HepG2 (cell line): ENCODE results near the gene ABCG2. TPM values are rescaled to one million over a fixed set of nuclear protein-coding genes. Genes with fewer than 3 reads are reported as not detected.

Source experiments
- ARHGAP35 ChIP-seq: sonication (generic); formaldehyde crosslinking; IDR thresholded peaks from 2 replicates; pipeline ENCODE4 v1.9.0; 2022; ENCODE audit warnings: mild to moderate bottlenecking, inconsistent platforms, moderate library complexity, missing genetic modification reagents, borderline replicate concordance
- CENPX ChIP-seq: sonication (generic); formaldehyde crosslinking; IDR thresholded peaks from 2 replicates; pipeline ENCODE4 v1.9.0; 2021; ENCODE audit warnings: mild to moderate bottlenecking, missing genetic modification reagents, moderate library complexity
- HDAC1 ChIP-seq: sonication (generic); formaldehyde crosslinking; IDR thresholded peaks from 2 replicates; pipeline ENCODE4 v1.5.1; 2020; ENCODE audit warnings: mild to moderate bottlenecking, missing genetic modification reagents
- POGZ ChIP-seq: sonication (generic); formaldehyde crosslinking; IDR thresholded peaks from 2 replicates; pipeline ENCODE4 v1.4.0; 2020; ENCODE audit warnings: mild to moderate bottlenecking, missing genetic modification reagents
- RXRB ChIP-seq: IDR thresholded peaks from 2 replicates; pipeline ENCODE4 v1.6.1; 2016; ENCODE audit warnings: borderline replicate concordance, missing genetic modification reagents, missing compliant biosample characterization
- SKI ChIP-seq: fragments of 450-650 bp; IDR thresholded peaks from one replicate; pipeline ENCODE4 v1.6.1; 2018; ENCODE audit warnings: mild to moderate bottlenecking; ENCODE audit not compliant: partially characterized antibody
- TEAD2 ChIP-seq: sonication (generic); formaldehyde crosslinking; IDR thresholded peaks from 2 replicates; pipeline ENCODE4 v1.9.0; 2021; ENCODE audit warnings: missing genetic modification reagents
- ZFP62 ChIP-seq: sonication (generic); formaldehyde crosslinking; IDR thresholded peaks from 2 replicates; pipeline ENCODE4 v1.4.0; 2020; ENCODE audit warnings: missing genetic modification reagents
- ZNF644 ChIP-seq: IDR thresholded peaks from 2 replicates; pipeline ENCODE4 v1.6.1; 2016; ENCODE audit warnings: low read depth
- polyA plus RNA-seq, 8 experiments: library from polyadenylated mRNA; depleted of rRNA in 3 of 8; stranded (reverse) in 7 of 8; unstranded in 1 of 8; fragments of >200 nt; fragmentation: Illumina TruSeq in 4 of 8; extraction: Trizol in 4 of 8; gene quantifications; 2 replicates each; pipeline versions ENCODE4 v1.2.1 to v1.2.3, GENCODE V29; 2011 to 2016; ENCODE audit warnings: low read depth in 4 of 8, missing spikeins in 1 of 8, mixed read lengths in 1 of 8; ENCODE audit not compliant: insufficient read depth in 1 of 8
- total RNA-seq, 5 experiments: library from RNA; depleted of rRNA; stranded (reverse); fragments of >200 nt; fragmentation: Illumina TruSeq; extraction: Trizol; gene quantifications; 2 replicates each; pipeline ENCODE4 v1.2.3, GENCODE V29; 2016; ENCODE audit warnings: low read depth in 1 of 5
- TF ChIP-seq, protein P1 (sequence below): sonication (generic); formaldehyde crosslinking; IDR thresholded peaks from 2 replicates; pipeline ENCODE4 v1.4.0; 2020; ENCODE audit warnings: mild to moderate bottlenecking, missing genetic modification reagents

ABCG2 gene
- total and polyA plus RNA-seq, 2 of the 13 experiments (the other 11 are each of a cell fraction or from before 2014, with no cell fraction given), result 10.0 to 15.7 TPM

DNA sequence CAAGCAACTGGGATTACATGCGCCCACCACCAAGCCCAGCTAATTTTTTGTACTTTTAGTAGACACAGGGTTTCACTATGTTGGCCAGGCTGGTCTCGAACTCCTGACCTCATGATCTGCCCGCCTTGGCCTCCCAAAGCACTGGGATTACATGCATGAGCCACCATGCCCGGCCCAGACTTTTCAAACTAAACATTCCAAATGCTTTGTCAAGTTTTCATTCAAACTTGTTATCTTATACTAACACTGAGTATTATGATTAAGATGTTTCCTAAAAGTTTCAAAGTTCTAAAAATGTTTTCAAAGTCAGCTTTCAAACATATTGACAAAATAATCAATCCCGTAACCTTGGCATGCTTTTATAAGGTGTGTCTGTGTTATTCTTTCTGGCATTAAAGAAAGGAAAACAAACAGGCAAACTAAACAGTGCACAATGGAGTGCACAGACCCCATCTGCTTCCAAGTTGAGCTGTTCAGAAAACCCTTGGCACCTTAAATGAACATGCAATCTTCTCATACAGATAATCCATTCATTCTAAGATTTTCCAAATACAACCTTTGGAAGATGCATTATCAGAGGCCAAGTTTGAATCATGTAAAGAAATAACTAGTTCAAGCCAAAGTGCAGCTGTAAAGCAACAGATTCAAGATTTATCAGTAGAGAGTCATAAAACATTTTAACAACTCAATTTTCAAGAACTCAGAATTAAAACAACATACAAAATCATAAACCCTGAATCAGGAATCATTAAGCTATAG lies 49.1 kb downstream of the ABCG2 start (continued):
- TF ChIP-seq, protein P1, sequence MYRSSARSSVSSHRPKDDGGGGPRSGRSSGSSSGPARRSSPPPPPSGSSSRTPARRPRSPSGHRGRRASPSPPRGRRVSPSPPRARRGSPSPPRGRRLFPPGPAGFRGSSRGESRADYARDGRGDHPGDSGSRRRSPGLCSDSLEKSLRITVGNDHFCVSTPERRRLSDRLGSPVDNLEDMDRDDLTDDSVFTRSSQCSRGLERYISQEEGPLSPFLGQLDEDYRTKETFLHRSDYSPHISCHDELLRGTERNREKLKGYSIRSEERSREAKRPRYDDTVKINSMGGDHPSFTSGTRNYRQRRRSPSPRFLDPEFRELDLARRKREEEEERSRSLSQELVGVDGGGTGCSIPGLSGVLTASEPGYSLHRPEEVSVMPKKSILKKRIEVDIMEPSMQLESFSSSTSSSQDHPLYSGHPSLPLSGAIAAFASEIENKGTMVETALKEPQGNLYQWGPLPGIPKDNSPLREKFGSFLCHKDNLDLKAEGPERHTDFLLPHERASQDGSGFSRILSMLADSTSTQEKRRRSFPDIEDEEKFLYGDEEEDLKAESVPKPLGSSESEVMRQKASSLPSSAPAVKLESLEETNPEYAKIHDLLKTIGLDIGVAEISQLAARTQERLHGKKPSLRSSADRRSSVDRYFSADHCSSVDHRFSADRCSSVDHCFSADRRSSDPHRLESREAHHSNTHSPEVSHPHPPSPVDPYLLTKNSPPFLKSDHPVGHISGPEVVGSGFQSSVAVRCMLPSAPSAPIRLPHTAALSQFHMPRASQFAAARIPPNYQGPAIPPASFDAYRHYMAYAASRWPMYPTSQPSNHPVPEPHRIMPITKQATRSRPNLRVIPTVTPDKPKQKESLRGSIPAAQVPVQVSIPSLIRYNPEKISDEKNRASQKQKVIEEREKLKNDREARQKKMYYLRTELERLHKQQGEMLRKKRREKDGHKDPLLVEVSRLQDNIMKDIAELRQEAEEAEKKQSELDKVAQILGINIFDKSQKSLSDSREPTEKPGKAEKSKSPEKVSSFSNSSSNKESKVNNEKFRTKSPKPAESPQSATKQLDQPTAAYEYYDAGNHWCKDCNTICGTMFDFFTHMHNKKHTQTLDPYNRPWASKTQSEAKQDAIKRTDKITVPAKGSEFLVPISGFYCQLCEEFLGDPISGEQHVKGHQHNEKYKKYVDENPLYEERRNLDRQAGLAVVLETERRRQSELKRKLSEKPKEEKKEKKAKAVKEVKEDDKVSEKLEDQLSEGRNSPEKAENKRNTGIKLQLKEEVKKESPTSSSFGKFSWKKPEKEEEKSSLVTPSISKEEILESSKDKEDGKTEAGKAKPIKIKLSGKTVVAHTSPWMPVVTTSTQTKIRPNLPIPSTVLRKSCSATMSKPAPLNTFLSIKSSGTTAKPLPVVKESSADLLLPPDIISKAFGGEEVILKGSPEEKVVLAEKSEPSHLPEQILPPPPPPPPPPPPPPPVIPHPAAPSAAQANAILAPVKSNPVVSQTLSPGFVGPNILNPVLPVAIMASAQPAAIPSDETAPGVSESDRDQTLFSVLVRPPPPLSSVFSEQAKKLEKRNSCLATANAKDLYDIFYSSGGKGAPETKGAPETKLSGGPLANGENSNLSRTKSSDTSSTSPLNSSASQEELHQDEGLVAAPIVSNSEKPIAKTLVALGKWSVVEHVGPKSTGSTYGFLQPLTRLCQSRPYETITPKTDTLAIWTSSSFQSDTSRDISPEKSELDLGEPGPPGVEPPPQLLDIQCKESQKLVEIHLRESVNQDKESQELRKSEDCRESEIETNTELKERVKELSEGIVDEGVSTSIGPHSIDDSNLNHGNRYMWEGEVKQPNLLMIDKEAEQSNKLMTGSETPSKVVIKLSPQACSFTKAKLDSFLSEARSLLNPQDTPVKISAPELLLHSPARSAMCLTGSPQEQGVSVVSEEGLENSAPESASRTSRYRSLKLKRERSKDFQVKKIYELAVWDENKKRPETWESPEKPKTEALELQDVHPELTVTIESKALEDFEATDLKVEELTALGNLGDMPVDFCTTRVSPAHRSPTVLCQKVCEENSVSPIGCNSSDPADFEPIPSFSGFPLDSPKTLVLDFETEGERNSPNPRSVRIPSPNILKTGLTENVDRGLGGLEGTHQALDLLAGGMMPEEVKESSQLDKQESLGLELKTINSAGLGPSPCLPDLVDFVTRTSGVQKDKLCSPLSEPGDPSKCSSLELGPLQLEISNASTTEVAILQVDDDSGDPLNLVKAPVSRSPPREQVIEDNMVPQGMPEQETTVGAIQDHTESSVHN (CRISPR knock-in tag), result no peak
- no peak for TF ChIP-seq ARHGAP35 (CRISPR knock-in tag)
- no peak for TF ChIP-seq TEAD2 (CRISPR knock-in tag)
- peak; percentile 89 for TF ChIP-seq ZNF644 (CRISPR knock-in tag)
- peak; percentile 76 for TF ChIP-seq POGZ
- TF ChIP-seq RXRB (CRISPR knock-in tag), result peak; percentile 90
- TF ChIP-seq ZFP62 (CRISPR knock-in tag), result no peak
- peak; percentile 78 for TF ChIP-seq HDAC1
- no peak for TF ChIP-seq CENPX (CRISPR knock-in tag)
- TF ChIP-seq SKI, result peak; percentile 9
